HG02623 (cell line): ENCODE measurements around the gene TMEM81.

ENCODE experiments used
- ATAC-seq: cut with Tn5 transposase; IDR thresholded peaks from one replicate; pipeline ENCODE4 v1.9.1; 2021; ENCODE audit warnings: moderate library complexity; ENCODE audit not compliant: unreplicated experiment

Gene TMEM81

GRCh38 chr1:205077158-205077933 is 6.9 kb downstream of the TMEM81 start:
- ATAC-seq = no peak

DNA sequence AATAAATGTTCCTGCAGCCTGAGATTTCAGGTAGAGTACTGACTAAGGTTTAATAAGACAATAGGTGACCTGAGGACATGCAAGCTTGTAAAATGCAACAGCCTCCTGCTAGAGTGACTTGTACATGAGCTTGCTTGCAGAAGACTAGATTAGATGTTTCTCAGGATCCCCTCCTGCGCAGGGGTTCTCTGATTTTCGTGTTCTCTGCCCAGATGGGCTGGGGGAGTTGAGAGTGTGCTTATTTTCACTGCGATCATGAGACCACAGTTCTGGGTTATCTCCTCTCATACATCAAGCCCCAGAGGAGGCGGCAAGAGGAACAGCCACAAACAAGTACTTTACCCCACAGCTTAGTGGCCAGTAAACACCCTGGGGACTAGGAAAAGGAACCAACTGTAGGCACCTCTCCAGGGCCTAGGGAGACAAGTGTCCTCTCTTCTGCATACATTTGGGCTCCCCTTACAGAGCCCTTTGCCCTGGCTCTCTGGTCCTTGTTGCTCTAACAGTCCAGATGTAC is 8.0 kb downstream of the TMEM81 start:
- no peak for ATAC-seq

DNA sequence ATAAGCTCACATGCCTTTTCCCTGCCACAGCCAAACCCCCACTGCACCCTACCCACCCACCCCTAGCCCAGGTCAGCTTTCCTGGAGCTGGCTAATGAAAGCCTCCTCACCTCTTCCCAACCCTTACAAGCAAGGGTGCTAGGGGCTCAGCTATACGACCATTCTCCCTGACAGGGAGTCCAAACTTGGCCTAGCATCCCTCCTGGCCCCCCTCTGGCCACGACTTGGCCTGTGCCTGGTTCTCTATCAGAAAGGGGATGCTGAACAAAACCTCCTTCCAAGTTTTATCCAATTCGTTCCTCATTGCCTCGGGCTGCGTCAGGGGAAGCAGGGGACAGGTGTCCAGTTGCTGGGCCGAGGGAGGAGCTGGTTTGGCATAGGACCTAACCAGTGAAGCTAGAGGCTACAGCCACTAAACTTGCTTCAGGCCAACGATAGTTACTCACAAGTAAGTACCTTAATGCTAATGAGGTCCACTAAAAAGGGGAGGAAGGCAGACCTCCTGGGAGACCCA is 8.6 kb downstream of the TMEM81 start:
- no peak for ATAC-seq

DNA sequence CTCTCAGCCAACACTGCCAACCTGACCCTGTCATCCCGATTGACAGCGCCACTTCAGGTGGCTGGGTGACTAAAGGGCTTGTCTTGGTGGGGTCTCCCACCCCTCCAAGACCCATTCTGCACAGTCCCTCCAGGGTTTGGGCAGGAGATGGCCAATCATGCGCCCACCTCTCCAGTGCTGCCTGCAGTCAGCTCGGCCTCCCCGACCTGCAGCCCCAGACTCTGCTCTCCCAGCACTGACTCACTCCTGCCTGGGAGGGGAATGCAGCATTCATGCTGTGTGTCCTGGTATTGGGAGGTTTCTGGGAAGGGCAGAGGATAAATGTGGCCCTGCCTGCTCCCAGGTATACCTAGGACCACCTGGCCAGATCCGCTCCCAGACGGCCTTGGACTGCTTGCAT is 9.7 kb downstream of the TMEM81 start:
- no peak for ATAC-seq

- no peak for ATAC-seq
These were observed 10.2 kb downstream of the TMEM81 start for GRCh38 chr1:205074084-205074483.

DNA sequence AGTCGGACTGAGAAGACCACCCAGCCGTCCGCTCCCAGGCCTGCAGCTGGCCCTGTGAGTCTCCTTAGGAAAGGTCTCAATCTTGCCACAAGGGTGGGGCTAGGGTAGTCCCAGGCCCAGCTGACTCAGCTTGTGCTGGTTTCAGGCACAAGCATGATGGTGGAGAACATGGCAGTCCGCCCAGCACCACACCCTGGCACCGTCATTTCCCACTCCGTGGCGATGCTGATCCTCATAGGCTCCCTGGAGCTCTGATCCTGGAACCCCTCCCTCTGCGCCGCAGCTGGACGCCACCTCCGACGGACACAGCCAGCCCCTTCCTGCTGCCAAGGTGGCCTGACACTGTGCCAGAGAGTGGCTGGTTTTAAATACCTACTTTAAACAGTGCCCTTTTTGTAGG is 10.7 kb downstream of the TMEM81 start:
- no peak for ATAC-seq

DNA sequence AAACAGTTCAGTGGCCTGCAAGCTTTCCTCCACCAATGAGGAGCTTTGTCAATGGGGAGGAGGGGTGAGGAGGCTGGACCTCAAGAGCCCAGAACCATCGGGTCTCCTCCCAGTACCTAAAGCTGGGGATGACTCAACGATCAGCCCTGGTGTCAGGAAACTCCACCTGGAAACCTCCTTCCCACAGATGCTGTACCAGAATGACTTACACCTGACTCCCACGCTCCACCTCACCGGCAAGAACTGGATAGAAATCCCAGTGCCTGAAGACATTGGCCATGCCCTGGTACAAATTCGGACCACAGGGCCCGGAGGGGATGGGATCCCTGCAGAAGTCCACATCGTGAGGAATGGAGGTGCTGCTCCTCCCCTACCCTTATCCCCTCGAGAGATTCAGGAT is 11.4 kb downstream of the TMEM81 start:
- no peak for ATAC-seq

DNA sequence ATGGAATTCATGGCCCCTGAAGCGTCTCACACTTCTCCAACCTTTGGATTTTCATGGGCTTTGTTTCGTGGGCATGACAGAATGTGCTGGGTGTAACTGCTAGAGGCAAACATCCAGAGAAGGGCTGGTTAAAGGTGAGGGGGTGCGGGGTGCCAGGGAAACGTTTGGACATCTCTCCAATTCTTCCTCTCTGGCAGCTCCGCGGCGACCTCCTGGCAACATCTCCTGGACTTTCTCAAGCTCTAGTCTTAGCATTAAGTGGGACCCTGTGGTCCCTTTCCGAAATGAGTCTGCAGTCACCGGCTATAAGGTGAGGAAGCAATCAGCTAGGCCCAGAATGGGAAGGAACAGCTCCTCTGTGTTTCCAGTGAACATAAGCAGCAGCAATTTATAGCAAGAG is 12.0 kb downstream of the TMEM81 start:
- no peak for ATAC-seq

DNA sequence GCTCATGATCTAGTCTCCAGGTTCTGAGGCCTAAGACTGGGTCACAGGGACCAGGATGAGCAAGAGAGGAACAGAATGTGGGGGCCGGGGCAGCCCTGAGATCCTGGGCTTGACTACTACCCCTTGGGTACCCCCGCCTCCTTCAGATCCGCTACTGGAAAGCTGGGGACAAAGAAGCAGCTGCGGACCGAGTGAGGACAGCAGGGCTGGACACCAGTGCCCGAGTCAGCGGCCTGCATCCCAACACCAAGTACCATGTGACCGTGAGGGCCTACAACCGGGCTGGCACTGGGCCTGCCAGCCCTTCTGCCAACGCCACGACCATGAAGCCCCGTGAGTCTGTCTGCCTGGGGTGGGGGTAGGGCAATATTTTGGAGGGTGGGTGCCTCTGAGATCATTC is 12.5 kb downstream of the TMEM81 start:
- no peak for ATAC-seq

GRCh38 chr1:205071028-205071409 is 13.2 kb downstream of the TMEM81 start:
- no peak for ATAC-seq

DNA sequence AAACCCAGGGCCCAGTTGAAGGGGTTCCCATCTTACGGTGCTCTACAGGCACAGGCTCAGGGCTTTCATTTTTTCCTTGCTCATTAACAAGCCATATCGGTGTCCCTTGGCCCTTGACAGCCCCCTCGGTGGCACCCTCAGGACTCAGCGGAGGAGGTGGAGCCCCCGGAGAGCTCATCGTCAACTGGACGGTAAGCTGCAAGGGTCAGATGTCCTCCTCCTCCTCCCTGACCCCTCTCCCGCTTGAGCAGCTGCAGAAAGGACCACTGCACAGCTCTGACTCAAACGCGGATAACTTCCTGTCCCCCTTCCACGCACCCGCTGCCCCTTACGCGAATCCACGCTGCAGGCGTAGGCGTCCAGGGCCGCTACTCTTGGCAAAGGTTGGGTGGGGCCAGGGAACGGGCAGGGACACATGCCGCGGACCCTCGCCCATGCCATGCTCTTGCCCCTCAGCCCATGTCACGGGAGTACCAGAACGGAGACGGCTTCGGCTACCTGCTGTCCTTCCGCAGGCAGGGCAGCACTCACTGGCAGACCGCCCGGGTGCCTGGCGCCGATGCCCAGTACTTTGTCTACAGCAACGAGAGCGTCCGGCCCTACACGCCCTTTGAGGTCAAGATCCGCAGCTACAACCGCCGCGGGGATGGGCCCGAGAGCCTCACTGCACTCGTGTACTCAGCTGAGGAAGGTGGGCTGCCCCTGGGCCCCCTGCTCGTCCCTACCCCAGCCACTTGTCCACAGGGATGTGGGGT is 14.7 kb downstream of the TMEM81 start:
- ATAC-seq = no peak

DNA sequence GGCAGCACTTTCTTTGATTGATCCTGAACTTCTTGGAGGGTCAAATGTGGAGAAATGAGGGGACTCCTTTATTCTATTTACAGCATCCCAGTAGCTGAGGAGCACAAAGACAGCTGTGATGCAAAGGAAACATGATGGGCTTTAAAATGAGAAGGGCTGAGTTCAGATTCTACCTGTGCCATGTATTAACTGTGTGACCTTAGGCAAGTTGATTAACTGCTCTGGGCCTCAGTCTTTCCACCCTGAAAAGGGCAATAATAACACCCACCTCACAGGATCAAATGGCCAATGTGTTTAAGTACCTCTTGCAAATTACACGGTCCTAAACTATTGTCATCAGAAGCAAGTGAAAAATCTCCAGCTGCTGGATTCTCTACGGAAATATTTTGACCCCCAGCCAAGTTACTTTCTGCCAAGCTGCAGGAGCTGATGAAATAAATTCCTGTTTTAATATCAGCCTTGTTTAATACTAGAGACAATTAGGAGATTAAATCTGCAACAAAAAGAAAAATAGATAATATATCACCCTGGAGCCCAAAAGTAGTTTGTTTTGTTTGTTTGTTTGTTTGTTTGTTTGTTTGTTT is 15.7 kb downstream of the TMEM81 start:
- no peak for ATAC-seq

GRCh38 chr1:205068001-205068400 is 16.3 kb downstream of the TMEM81 start:
- ATAC-seq = no peak

- no peak for ATAC-seq
These were observed 17.2 kb downstream of the TMEM81 start for GRCh38 chr1:205067031-205067430.

GRCh38 chr1:205066141-205066818 is 18.0 kb downstream of the TMEM81 start:
- ATAC-seq = no peak

GRCh38 chr1:205065666-205066065 is 18.6 kb downstream of the TMEM81 start:
- ATAC-seq = no peak

DNA sequence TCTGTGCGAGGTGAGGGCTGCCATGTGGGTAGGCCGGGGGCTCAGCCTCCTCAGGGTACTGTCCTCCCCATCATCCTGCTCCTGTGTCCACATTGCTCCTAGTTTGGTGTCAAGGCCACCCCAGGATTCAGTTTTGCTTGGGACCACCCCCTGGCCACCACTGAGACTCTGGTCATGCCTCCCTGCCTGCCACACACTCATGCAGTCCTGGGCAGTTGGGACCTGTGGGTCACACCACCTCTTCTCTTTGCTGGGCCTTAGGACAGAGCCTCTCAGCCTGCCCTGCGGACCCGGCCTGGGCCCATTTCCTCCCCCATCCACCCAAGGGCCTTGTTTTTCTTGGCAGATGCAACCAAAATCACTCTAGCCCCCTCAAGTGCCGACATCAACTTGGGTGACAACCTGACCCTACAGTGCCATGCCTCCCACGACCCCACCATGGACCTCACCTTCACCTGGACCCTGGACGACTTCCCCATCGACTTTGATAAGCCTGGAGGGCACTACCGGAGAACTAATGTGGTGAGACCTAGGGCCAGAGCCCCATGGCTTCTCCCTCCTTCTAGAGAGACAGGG is 19.4 kb downstream of the TMEM81 start:
- ATAC-seq = no peak

DNA sequence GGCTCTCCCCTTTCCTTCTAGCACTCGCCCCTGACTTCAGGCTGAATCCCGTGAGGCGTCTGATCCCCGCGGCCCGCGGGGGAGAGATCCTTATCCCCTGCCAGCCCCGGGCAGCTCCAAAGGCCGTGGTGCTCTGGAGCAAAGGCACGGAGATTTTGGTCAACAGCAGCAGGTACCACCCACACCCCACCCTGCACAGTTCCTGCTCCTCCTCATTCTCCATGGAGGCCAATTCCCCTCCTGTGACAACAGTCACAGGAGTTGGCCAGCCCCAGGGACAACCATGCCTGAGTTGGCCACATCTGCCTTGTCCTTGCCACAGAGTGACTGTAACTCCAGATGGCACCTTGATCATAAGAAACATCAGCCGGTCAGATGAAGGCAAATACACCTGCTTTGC is 20.0 kb downstream of the TMEM81 start:
- ATAC-seq = no peak

DNA sequence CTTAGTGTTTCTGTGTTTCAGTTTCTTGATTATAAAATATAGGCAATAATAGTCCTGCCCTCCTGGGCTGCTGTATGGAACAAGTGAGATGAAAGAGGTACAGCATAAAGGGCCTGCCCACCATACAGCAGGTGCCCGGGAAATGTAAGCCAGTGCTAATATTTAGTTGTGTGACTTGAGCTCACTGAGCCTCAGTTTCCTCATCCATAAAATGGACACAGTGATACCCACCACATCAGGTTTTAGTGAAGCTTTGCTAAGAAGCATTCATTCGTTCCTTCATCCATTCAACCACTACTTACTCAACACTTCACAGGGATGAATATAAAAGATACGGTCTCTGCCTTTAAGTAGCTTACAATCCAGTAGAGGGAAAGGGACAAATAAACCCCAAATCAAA is 21.4 kb downstream of the TMEM81 start:
- no peak for ATAC-seq

DNA sequence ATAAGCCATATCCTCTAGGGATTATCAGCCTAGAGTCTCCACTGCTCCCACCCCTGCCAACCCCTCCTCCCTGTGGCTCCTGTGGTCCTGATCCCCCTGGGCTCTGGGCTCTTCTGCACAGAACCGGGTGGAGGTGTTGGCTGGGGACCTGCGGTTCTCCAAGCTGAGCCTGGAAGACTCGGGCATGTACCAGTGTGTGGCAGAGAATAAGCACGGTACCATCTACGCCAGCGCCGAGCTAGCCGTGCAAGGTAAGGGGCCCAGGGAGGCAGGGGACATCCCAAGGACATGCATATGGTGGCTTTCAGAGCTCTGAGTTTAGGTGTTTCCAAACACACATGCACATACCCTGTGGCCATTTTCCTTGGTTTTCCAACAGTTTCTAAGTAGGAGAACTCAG is 21.9 kb downstream of the TMEM81 start:
- no peak for ATAC-seq

- ATAC-seq = no peak
These were observed 22.6 kb downstream of the TMEM81 start for GRCh38 chr1:205061665-205062069.
